Measurements from ENCODE around the gene CLP1.
A peak's percentile ranks its signal among the peaks of the same experiment; 100 is the strongest.

CLP1 gene

GRCh38 chr11:57639321-57640067 lies 18.1 kb upstream of the CLP1 start:
- peak; percentile 80 for DNase-seq (ENCODE audit: low read depth)

GRCh38 chr11:57640068-57640800 lies 17.3 kb upstream of the CLP1 start:
- no peak for TF ChIP-seq CTCF (IDR thresholded peaks at IDR 0.05; ENCODE audit: low read length, missing control alignments)
- H3K4me3 ChIP-seq (replicated peaks; ENCODE audit: low read depth, low read length) = peak overlapping the region; percentile 99
- DNase-seq (ENCODE audit: low read depth) = no peak

More at GRCh38 chr11:57639321-57640067, 18.1 kb upstream of the CLP1 start:
- no peak for TF ChIP-seq CTCF (IDR thresholded peaks at IDR 0.05; ENCODE audit: low read length, missing control alignments)
- H3K4me3 ChIP-seq (replicated peaks; ENCODE audit: low read depth, low read length) = peak overlapping the region; percentile 99

- peak; percentile 70 for TF ChIP-seq CTCF (IDR thresholded peaks at IDR 0.05; ENCODE audit: low read length, missing control alignments)
- H3K4me3 ChIP-seq (replicated peaks; ENCODE audit: low read depth, low read length) = peak overlapping the region; percentile 99
- peak; percentile 82 for DNase-seq (ENCODE audit: low read depth)
These were observed 16.4 kb upstream of the CLP1 start for GRCh38 chr11:57641011-57641807.

GRCh38 chr11:57643802-57644201 lies 13.8 kb upstream of the CLP1 start:
- H3K4me3 ChIP-seq (replicated peaks; ENCODE audit: low read depth, low read length) = no peak overlapping the region
- TF ChIP-seq CTCF (IDR thresholded peaks at IDR 0.05; ENCODE audit: low read length, missing control alignments) = peak; percentile 33
- peak; percentile 57 for DNase-seq (ENCODE audit: low read depth)

GRCh38 chr11:57644748-57645688 lies 12.5 kb upstream of the CLP1 start:
- H3K4me3 ChIP-seq (replicated peaks; ENCODE audit: low read depth, low read length) = no peak overlapping the region
- TF ChIP-seq CTCF (IDR thresholded peaks at IDR 0.05; ENCODE audit: low read length, missing control alignments) = peak; percentile 80
- DNase-seq (ENCODE audit: low read depth) = peak; percentile 78

GRCh38 chr11:57645689-57646085 lies 11.9 kb upstream of the CLP1 start:
- no peak overlapping the region for H3K4me3 ChIP-seq (replicated peaks; ENCODE audit: low read depth, low read length)
- no peak for DNase-seq (ENCODE audit: low read depth)
- no peak for TF ChIP-seq CTCF (IDR thresholded peaks at IDR 0.05; ENCODE audit: low read length, missing control alignments)
